HG02588 (cell line): Measurements from ENCODE around the gene PIP5KL1.
A peak's percentile ranks its signal among the peaks of the same experiment; 100 is the strongest.

Experiments used
- ATAC-seq: cut with Tn5 transposase; IDR thresholded peaks from one replicate; pipeline ENCODE4 v1.9.1; 2021; ENCODE audit warnings: mild to moderate bottlenecking, moderate library complexity; ENCODE audit not compliant: unreplicated experiment

PIP5KL1 gene

GRCh38 chr9:127968700-127969383, 38.3 kb upstream of the PIP5KL1 start:
- no peak for ATAC-seq

DNA sequence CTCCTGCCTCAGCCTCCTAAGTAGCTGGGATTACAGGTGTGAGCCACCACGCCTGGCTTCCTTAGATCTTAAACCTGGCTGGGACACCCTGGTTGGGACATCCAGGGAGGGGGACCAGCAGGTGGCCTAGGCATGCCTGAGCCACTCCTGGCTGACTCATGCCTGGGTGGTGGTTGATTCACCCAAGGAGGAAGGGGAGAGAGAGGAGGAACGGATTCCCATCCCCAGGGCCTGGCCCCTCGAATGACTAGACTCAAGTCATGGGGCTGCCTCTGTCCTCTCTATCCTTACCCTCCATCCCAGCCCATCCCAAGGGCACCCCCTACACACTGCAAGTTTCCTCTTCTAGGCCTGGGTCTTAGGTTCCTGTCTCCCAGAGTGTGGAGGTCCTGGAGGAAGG, 37.5 kb upstream of the PIP5KL1 start:
- ATAC-seq: no peak

- no peak for ATAC-seq
Measured at GRCh38 chr9:127967151-127967809, 36.7 kb upstream of the PIP5KL1 start.

DNA sequence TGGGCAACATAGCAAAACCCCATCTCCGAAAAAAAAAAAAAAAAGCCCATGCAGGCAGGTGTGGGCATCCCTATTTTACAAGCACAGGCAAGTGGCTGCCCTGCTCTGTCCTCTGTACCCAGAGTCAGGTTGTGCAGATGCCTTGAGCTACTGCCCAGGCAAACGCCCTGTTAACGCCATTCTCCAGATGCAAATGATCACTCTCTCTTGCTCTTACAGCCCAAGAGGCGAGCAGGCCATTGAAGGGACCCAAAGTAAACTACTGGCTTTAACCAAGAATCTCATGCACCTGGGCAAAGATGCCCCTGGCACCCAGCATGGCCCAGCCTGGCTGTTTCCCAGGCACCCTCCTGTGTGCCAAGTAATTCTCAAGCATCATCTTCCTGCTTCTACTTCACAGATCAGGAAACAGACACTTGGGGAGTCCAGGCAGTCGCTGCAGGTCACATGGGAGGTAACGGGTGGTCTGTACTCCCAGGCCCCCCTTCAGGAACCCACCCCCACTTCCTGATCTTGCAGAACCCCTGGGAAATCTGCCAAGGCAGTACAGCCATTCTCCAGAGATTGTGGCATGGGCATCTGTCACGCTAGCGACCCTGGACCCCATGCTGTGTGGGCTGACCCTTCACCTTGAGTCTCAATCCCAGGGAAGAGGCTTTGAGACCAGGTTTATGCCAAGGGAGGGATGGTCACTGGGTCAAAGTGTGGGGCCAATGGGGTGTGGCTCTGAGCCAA, 36.0 kb upstream of the PIP5KL1 start:
- no peak for ATAC-seq

DNA sequence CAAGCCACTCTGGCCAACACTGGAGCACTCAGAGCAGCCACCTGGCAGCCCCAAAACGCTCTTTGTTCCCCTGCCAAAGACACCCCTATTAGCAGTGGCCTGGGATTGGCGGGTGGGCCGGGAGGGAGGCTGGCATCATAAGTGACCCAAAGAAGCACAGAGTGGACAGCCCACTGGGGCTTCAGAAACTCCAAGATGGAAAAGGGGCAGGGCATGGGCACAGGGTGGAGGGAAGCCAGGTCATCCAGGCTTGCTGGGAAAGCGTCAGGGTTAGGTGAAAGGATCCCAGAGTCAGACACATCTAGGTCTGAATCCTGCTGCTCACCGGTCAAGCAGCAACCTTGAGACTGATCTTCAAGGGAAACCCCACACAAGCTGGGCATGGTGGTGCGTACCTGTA, 35.4 kb upstream of the PIP5KL1 start:
- ATAC-seq: no peak

DNA sequence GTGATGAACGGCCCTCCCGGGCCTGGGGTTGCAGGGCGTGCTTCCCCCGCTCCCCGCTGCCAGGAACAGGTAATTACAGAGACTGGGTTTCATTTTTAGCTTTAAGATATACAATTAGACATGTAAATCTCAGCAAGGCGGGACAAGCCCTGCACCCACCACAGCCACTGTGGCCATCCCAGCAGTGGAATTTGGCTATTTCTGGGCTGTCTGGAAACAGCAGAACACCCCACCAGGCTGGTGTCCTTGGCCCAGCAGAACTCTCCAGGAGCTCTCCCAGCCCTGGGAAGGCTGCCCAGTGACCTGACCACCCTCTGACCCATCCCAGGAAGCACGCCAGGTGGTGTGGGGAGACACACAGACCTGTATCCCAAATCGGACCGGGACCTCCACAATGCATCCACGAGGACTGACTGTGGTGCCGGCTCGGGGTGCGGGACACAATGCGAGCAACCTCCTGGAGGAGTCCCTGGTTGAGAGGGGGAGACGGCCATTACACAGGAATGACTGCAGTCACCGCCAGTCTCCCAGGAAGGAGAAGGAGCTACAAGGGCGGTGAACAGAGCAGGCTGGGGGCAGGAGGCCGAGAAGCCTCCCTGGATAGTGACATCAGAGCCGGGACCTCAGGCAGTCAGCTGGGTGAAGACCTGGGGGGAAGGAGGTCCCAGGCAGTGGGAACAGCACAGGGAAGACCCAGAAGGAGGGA, 32.9 kb upstream of the PIP5KL1 start:
- no peak for ATAC-seq

- ATAC-seq: no peak
Measured at GRCh38 chr9:127963041-127963358, 32.4 kb upstream of the PIP5KL1 start.

- ATAC-seq: no peak
Measured at GRCh38 chr9:127962278-127962677, 31.7 kb upstream of the PIP5KL1 start.

- ATAC-seq: no peak
Measured at GRCh38 chr9:127961613-127962155, 31.1 kb upstream of the PIP5KL1 start.

- ATAC-seq: no peak
Measured at GRCh38 chr9:127961155-127961490, 30.5 kb upstream of the PIP5KL1 start.

DNA sequence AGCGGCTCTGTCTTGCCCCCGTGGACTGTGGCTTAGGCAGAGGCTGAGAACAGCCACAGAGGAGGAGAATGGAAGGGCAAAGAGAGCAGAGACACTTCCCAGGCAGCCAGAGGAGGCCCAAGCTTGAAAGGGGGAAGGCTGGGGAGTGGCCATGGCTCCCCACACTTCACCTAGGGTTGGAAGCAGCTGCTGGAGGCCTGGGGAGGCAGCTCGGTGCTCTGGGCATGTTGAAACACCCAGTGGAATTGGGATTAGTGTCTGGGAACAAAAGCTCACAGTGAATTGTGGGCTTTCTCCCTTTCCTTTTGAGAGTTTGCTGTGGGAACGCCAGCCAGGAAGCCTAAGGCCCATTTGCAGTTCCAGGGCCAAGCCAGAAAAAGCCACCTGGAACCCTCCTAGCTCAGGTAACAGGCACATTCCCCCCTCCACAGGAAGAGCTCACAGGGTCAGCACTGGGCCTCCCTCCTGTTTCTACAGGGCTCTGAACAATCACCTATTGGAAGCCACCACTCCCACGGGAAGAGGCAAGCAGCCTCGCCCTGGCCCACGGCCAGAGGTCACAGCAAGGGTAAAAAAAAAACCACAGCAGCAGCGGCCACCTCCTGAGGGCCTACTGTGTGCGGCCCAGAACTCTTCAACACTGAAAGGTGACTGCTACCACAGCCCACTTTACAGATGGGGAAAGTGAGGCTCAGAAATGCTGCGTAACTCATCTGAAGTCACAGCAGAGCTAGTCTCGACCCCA, 30.0 kb upstream of the PIP5KL1 start:
- ATAC-seq: no peak

GRCh38 chr9:127959841-127960409, 29.3 kb upstream of the PIP5KL1 start:
- ATAC-seq: no peak

DNA sequence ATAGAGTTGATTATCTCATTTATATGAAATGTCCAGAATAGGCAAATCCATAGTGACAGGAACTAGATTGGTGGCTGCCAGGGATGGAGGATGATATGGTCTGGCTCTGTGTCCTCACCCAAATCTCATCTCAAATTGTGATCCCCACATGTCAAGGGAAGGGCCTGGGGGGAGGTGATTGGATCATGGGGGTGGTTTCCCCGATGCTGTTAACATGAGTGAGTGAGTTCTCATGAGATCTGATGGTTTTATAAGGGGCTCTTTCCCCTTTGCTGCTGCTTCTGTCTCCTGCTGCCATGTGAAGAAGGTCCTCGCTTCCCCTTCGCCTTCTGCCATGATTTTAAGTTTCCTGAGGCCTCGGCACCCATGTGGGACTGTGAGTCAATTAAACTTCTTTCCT, 28.8 kb upstream of the PIP5KL1 start:
- ATAC-seq: no peak

DNA sequence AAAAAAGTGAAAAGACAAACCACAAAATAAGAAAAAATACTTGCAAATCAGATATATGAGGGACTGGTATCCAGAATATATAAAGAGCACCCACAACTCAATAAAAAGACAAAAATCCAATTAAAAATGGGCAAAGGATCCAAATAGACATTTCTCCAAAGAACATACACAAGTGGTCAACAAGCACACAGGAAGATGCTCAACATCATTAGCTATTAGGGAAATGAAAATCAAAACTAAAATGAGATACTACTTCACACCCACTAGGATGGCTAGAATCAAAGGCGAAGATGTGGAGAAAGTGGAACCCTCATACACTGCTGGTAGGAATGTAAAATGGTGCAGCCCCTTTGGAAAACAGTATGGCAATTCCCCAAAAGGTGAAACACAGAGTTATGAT, 28.2 kb upstream of the PIP5KL1 start:
- no peak for ATAC-seq

DNA sequence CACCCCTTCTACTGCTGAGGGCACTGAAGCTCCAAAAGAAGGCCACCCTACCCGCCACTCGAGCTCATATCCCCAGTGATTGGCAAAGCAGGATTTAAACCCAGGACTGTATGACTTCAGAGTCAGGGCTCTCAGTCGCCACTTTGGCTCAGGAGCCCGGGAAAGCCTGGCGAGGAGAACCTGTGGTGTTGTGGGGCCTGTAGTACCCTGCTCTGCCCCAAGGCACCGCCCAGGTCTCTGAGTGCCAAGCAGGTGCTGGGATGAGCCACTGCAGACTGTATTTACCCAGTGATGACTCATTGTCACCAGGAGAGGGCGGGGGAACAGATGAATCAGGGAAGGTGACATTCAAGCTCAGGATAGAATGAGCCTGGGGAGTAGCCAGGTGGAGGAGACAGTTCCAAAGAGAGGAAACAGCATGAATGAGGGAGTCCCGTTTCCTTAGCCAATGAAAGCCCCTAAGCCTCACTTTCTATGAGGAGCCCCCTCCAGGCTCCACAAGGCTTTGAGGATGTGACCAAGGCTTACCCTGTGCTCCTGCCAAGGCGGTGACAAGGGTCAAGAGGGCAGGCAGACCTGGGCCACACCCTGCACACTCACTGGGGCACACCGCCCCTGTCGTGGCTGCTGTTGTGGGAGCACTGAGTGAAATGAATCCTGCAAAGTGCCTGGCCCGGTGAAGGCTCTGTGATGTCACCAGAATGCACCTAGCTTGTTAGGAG, 24.9 kb upstream of the PIP5KL1 start:
- ATAC-seq: peak; percentile 70

GRCh38 chr9:127954831-127955293, 24.3 kb upstream of the PIP5KL1 start:
- ATAC-seq: no peak

- no peak for ATAC-seq
Measured at GRCh38 chr9:127953768-127954505, 23.4 kb upstream of the PIP5KL1 start.

DNA sequence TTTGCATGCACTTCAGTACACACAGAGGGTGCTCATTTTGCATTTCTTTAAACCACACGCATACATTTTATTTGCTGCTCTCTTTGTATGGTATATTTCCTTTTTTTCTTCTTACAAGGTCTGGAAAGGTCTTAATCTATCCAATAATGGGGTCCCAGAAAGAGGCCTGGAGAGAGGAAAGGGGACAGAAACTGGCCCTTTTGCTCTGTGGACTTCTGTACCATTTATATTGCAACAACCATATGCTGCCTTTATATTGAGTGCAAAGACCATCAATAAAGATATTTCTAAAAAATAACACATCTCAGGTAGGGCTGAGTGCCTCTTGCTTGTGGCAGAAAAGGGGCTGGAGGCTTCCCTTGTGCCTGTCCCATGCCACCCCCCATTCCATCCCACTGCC, 22.6 kb upstream of the PIP5KL1 start:
- ATAC-seq: no peak
